GM12878 (cell line): Measurements from ENCODE around the gene CDH4. TPM values are rescaled to one million over a fixed set of nuclear protein-coding genes. Genes with fewer than 3 reads are reported as not detected.

ENCODE experiments used
- ATAC-seq: fragments of 200-7000 bp; cut with Tn5 transposase; 3 replicates; pipeline ENCODE4 v1.9.1; 2020; ENCODE audit warnings: mild to moderate bottlenecking, moderate library complexity
- BruUV-seq: library from RNA; stranded (reverse); fragments of 400-500 nt; replicated peaks from 2 replicates; lab custom pipeline; 2021; lab: Mats Ljungman, UMichigan
- CTCF ChIA-PET: fragments of 300-600 bp; sonication (Branson Sonifier 250); formaldehyde crosslinking; extraction: SDS; loops from one replicate; lab custom pipeline; 2021; ENCODE audit warnings: inconsistent platforms; lab: Yijun Ruan, JAX
- POLR2A ChIA-PET: fragments of 350-600 bp; formaldehyde crosslinking; extraction: SDS; loops from one replicate; lab custom pipeline; 2021; ENCODE audit warnings: inconsistent platforms; lab: Charles Lee
- RAD21 ChIA-PET: fragments of 300-600 bp; sonication (Branson Sonifier 250); formaldehyde crosslinking; loops from one replicate; lab custom pipeline; 2023; ENCODE audit warnings: antibody characterized with exemption; ENCODE audit not compliant: unreplicated experiment; lab: Charles Lee
- SMC1A ChIA-PET: fragments of 300-600 bp; sonication (Branson Sonifier 250); formaldehyde crosslinking; loops from one replicate; lab custom pipeline; 2023; ENCODE audit not compliant: unreplicated experiment, uncharacterized antibody; lab: Charles Lee
- DNase-seq: peaks from one replicate; pipeline ENCODE4 v3.0.0-alpha.2; 2011; ENCODE audit warnings: low read depth, low spot score
- FAIRE-seq: peaks from 3 replicates; lab custom pipeline; 2011; peaks lifted over from hg19 to GRCh38; lab: Jason Lieb, UNC
- H2AFZ ChIP-seq: 2 replicates; pipeline ENCODE4 v1.6.0; 2011; ENCODE audit warnings: low read depth, low read length, control low read depth; ENCODE audit not compliant: control insufficient read depth
- H3K27ac ChIP-seq: 2 replicates; pipeline ENCODE4 v1.5.1; 2011; ENCODE audit warnings: control low read depth; ENCODE audit not compliant: control insufficient read depth, insufficient read depth
- H3K27me3 ChIP-seq, 2 experiments: replicated peaks in 1 of 2; 2 replicates each; pipeline versions ENCODE4 v1.6.0 to v1.6.1; 2011; ENCODE audit warnings: low read length in 1 of 2; ENCODE audit not compliant: control insufficient read depth in 2 of 2, insufficient read depth in 2 of 2
- H3K36me3 ChIP-seq, 2 experiments: 2 replicates each; pipeline ENCODE4 v1.5.1; 2011; ENCODE audit warnings: low read length in 1 of 2; ENCODE audit not compliant: control insufficient read depth in 2 of 2, insufficient read depth in 2 of 2
- H3K4me1 ChIP-seq: 2 replicates; pipeline ENCODE4 v1.6.1; 2011; ENCODE audit warnings: mild to moderate bottlenecking, low read length, moderate library complexity, mixed read lengths; ENCODE audit not compliant: control insufficient read depth, insufficient read depth
- H3K4me2 ChIP-seq: 2 replicates; pipeline ENCODE4 v1.6.0; 2011; ENCODE audit warnings: control low read depth; ENCODE audit not compliant: control insufficient read depth, insufficient read depth
- H3K4me3 ChIP-seq: fragments of 200-600 bp; sonication (generic); 2 replicates; pipeline ENCODE4 v1.5.1; 2016
- H3K79me2 ChIP-seq: 2 replicates; pipeline ENCODE4 v1.6.0; 2011; ENCODE audit warnings: low read length; ENCODE audit not compliant: control insufficient read depth, insufficient read depth
- H3K9ac ChIP-seq: 2 replicates; pipeline ENCODE4 v1.8.0; 2011; ENCODE audit warnings: low read length, control low read depth, mixed read lengths; ENCODE audit not compliant: control insufficient read depth, insufficient read depth
- H3K9me3 ChIP-seq: replicated peaks from 3 replicates; pipeline ENCODE4 v1.5.1; 2011; ENCODE audit warnings: mild to moderate bottlenecking, low read length; ENCODE audit not compliant: control insufficient read depth, insufficient read depth
- H4K20me1 ChIP-seq: 2 replicates; pipeline ENCODE4 v1.6.0; 2011; ENCODE audit not compliant: control insufficient read depth, insufficient read depth
- CREM ChIP-seq: IDR thresholded peaks from 2 replicates; pipeline ENCODE4 v1.6.1; 2014; ENCODE audit warnings: antibody characterized with exemption, low read depth
- HDGF ChIP-seq: fragments of 450-650 bp; IDR thresholded peaks from 2 replicates; pipeline ENCODE4 v1.6.1; 2016; ENCODE audit warnings: antibody characterized with exemption
- KDM1A ChIP-seq: fragments of 200-600 bp; sonication (generic); IDR thresholded peaks from 2 replicates; pipeline ENCODE4 v1.6.1; 2016; ENCODE audit warnings: borderline replicate concordance
- SMAD1 ChIP-seq: fragments of 450-650 bp; IDR thresholded peaks from 2 replicates; pipeline ENCODE4 v1.6.1; 2018; ENCODE audit warnings: mild to moderate bottlenecking, low read depth; ENCODE audit not compliant: partially characterized antibody
- YBX1 ChIP-seq: fragments of 450-650 bp; IDR thresholded peaks from 2 replicates; pipeline ENCODE4 v1.6.1; 2016; ENCODE audit warnings: antibody characterized with exemption
- WGBS: methylation state at CpG from one replicate; pipeline ENCODE4 v1.1.6; 2016; ENCODE audit warnings: low lambda C conversion rate; ENCODE audit not compliant: insufficient replicate concordance, insufficient coverage; ENCODE audit errors: missing lambda C conversion rate; 5-methylcytosine and 5-hydroxymethylcytosine counted together
- in situ Hi-C: fragments of 300-500 bp; cut with MboI; formaldehyde crosslinking; loops from 9 replicates; pipeline ENCODE4 v1.14.3; 2018; ENCODE audit warnings: mixed read lengths
- intact Hi-C: fragments of 100-400 bp; cut with micrococcal nuclease; formaldehyde crosslinking; loops from one replicate; pipeline ENCODE4 v1.14.2; 2022; ENCODE audit not compliant: unreplicated experiment
- polyA plus RNA-seq, 11 experiments: library from polyadenylated mRNA; depleted of rRNA in 4 of 11; unstranded in 6 of 11; stranded (reverse) in 5 of 11; fragments of >200 nt; fragmentation: Nextera tagmentation in 4 of 11; fragmentation: Illumina TruSeq in 1 of 11; extraction: Ambion mirVana in 4 of 11; extraction: Trizol in 1 of 11; gene quantifications; 1 replicate in 1 of 11; 2 replicates in 10 of 11; pipeline versions ENCODE4 v1.2.1 to v1.2.3, GENCODE V29; 2011 to 2016; ENCODE audit warnings: inconsistent platforms in 2 of 11, missing spikeins in 2 of 11, low read depth in 1 of 11
- total RNA-seq, 4 experiments: library from RNA; depleted of rRNA in 3 of 4; stranded (reverse); fragments of >200 nt in 3 of 4; fragmentation: Illumina TruSeq in 1 of 4; extraction: Trizol in 1 of 4; gene quantifications; 2 replicates each; pipeline versions ENCODE4 v1.2.1 to v1.2.3, GENCODE V29; 2013 to 2021
- TF ChIP-seq, protein P1 (sequence below): fragments of 450-650 bp; IDR thresholded peaks from 2 replicates; pipeline ENCODE4 v1.6.1; 2016; ENCODE audit warnings: mild to moderate bottlenecking
- TF ChIP-seq, protein P2 (sequence below): IDR thresholded peaks from 2 replicates; pipeline ENCODE4 v1.6.1; 2011; ENCODE audit warnings: borderline replicate concordance, low read depth, mild to moderate bottlenecking, moderate library complexity, mixed read lengths, low read length; ENCODE audit not compliant: insufficient read depth; ENCODE audit errors: extremely low read length
- TF ChIP-seq, protein P3 (sequence below): fragments of 150-350 bp; IDR thresholded peaks from 2 replicates; pipeline ENCODE4 v1.6.1; 2014; ENCODE audit warnings: mild to moderate bottlenecking, low read depth, low read length

Gene CDH4
- total and polyA plus RNA-seq, 10 of the 15 experiments (the other 5 are each of a cell fraction or from before 2014, with no cell fraction given), result not detected

DNA sequence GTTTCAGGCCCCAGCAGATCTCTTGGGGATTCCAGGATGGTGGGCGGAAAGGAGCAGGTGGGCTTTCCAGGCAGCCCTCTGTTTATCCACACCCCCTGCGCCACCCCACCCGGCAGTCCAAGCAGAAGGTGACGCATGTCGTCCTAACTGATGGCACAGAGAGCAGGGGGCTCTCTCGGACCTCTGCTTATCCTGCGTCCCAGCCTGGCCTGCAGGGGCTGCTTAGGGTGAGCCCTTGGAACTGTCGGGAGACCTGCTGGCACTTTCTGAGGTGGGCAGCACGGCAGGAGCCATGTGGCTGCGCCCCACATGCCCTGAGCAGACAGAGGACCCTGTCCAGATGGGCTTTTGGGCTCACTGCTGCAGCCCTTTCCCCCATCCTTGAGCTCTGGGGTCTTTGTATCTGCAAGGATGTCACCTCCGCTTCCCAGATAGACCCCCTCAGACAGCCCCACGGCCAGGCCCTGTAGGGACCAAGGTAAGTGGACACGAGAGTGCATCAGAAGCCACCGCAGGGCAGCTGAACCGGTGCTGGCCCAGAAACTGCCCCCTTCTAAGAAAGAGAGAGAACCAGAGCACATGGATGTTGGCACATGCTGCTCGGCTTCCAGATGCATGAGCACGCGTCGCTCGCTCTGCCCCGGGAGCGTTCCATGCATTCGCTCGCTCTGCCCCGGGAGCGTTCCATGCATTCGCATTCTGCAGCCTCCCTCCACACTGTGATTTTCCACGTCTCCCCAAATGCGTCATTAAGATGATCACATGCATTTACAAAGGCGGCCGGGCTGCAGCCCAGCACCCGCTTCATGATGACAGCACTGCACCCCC, 566.9 kb downstream of the CDH4 start:
- Histone ChIP-seq H3K4me1 (no peaks in the 10 kb centered on the region), H3K9ac (no peak overlapping the region), H3K36me3 (no peaks in the 10 kb centered on the region), H3K4me3 (no peak overlapping the region), H2AFZ (no peak overlapping the region), H4K20me1 (no peaks in the 10 kb centered on the region), H3K79me2 (no peaks in the 10 kb centered on the region), H3K9me3 (no peaks in the 10 kb centered on the region), H3K27ac (no peak overlapping the region), H3K4me2 (no peak overlapping the region), H3K27me3 (no peaks in the 10 kb centered on the region; a peak in 1 of 4 replicates)
- ChIA-PET RAD21 (no interaction called here), CTCF (no interaction called here), POLR2A (no interaction called here), SMC1A (no interaction called here)
- in situ Hi-C loops (no loop called here), intact Hi-C loops (no loop called here)
- no peak for FAIRE-seq
- ATAC-seq, result no peak
- BruUV-seq, result no TSS peak
- WGBS, result 60% methylated on average over 32 of the region's 32 CpGs
- TF ChIP-seq CREM, result no peak
- DNase-seq, result no peak

DNA sequence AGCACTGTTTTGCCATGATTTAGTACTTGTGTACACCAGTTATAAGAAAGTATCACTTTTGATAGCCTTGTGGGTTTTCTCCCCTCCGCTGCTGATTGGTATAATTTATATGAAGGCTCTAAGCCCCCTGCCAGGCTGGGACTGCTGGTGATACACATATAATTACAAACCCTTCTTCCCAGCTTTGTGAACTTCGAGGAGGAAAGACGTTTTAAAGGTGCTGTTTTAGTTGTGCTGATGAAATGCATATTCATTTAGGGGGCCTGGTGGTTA, 567.4 kb downstream of the CDH4 start:
- Histone ChIP-seq H4K20me1 (no peaks in the 10 kb centered on the region), H3K9me3 (no peaks in the 10 kb centered on the region), H3K4me3 (no peak overlapping the region), H3K27me3 (no peaks in the 10 kb centered on the region), H3K9ac (no peak overlapping the region), H2AFZ (no peak overlapping the region), H3K4me1 (no peaks in the 10 kb centered on the region), H3K27ac (no peak overlapping the region), H3K4me2 (no peak overlapping the region), H3K36me3 (no peaks in the 10 kb centered on the region), H3K79me2 (no peaks in the 10 kb centered on the region)
- no peak for FAIRE-seq
- no TSS peak for BruUV-seq
- in situ Hi-C loops (no loop called here), intact Hi-C loops (no loop called here)
- TF ChIP-seq, protein P1, sequence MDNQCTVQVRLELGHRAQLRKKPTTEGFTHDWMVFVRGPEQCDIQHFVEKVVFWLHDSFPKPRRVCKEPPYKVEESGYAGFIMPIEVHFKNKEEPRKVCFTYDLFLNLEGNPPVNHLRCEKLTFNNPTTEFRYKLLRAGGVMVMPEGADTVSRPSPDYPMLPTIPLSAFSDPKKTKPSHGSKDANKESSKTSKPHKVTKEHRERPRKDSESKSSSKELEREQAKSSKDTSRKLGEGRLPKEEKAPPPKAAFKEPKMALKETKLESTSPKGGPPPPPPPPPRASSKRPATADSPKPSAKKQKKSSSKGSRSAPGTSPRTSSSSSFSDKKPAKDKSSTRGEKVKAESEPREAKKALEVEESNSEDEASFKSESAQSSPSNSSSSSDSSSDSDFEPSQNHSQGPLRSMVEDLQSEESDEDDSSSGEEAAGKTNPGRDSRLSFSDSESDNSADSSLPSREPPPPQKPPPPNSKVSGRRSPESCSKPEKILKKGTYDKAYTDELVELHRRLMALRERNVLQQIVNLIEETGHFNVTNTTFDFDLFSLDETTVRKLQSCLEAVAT, result no peak
- TF ChIP-seq YBX1, result no peak
- TF ChIP-seq, protein P2, sequence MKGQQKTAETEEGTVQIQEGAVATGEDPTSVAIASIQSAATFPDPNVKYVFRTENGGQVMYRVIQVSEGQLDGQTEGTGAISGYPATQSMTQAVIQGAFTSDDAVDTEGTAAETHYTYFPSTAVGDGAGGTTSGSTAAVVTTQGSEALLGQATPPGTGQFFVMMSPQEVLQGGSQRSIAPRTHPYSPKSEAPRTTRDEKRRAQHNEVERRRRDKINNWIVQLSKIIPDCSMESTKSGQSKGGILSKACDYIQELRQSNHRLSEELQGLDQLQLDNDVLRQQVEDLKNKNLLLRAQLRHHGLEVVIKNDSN, result no peak
- TF ChIP-seq, protein P3, sequence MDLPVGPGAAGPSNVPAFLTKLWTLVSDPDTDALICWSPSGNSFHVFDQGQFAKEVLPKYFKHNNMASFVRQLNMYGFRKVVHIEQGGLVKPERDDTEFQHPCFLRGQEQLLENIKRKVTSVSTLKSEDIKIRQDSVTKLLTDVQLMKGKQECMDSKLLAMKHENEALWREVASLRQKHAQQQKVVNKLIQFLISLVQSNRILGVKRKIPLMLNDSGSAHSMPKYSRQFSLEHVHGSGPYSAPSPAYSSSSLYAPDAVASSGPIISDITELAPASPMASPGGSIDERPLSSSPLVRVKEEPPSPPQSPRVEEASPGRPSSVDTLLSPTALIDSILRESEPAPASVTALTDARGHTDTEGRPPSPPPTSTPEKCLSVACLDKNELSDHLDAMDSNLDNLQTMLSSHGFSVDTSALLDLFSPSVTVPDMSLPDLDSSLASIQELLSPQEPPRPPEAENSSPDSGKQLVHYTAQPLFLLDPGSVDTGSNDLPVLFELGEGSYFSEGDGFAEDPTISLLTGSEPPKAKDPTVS, result no peak
- TF ChIP-seq SMAD1, result no peak
- no peak for TF ChIP-seq HDGF
- no peak for TF ChIP-seq KDM1A
- ChIA-PET CTCF (no interaction called here), POLR2A (no interaction called here), RAD21 (no interaction called here), SMC1A (no interaction called here)
- DNase-seq, result no peak
- no peak for ATAC-seq
- 2% methylated on average over 3 of the region's 3 CpGs for WGBS
